ENCODE measurements around the gene FERMT3. TPM values are rescaled to one million over a fixed set of nuclear protein-coding genes. Genes with fewer than 3 reads are reported as not detected.
"Not testable (repeated sequence)": the region's sequence is repeated elsewhere in the genome, so short reads cannot be mapped to it uniquely, and the experiment has no call there.

FERMT3 gene
- 10 to 100 TPM in 3 of 4 donors, 1 to 10 TPM in 1; 5.9 to 17.5 (median 12.3) TPM for total RNA-seq
- 5.2 TPM for polyA plus RNA-seq
- long read RNA-seq, donor 1, partial matches to known transcripts: 6 of 14 reads
- long read RNA-seq, donor 1, other reads (novel, unspliced or antisense): 6 of 14 reads
- long read RNA-seq, donor 2, partial matches to known transcripts: 1 of 3 reads
- long read RNA-seq, donor 2, other reads (novel, unspliced or antisense): 0 of 3 reads
- long read RNA-seq, donor 3, transcript FERMT3-202 (15 exons, 2,481 nt): major isoform, 12 of 28 reads
- long read RNA-seq, donor 3, partial matches to known transcripts: 5 of 28 reads
- long read RNA-seq, donor 3, other reads (novel, unspliced or antisense): 11 of 28 reads
- long read RNA-seq, donor 4, partial matches to known transcripts: 1 of 5 reads
- long read RNA-seq, donor 4, other reads (novel, unspliced or antisense): 4 of 5 reads

DNA sequence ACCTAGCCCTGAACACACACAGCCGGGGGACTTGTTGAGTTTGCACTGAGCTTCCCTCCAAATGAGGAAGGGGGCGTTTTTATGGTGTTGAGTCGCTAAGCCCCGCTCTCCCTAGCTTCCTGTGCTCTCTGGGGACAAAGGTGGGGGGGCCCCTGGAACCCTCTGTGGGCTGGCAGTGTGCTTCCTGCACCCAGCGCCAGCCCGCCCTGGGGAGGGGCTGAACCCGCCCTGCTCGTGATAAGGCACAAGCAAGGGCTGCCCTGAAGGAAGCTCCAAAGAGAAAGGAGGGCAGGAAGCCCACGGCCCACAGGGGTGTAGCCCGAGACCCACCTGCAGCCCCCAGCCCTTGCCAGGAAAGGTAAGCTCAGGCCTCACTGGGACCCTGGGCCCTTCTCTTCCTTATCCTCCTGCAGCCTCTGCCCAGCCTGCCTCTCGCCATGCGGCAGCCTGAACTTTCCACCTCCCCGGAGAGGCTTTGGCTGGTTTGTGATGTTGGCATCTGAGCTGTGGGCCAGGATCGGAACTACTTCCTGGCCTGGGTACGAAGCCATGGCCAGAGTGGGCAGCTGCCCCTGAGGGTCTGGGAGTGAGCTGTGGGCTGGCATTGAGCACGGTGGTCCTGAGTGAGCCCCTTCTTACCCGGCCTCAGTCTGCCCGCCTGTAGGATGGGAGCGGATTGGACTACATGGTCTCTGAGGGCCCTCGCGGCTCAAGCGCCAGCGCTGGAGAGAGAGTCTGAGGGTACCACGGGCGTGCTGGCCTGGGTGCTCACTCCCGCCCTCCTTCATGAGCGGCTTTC lies at the start of gene FERMT3:
Gene FERMT3, plus strand, starts transcription at position 265 of the 799 bp plus-strand sequence. CDS start 644 bp downstream, outside the sequence.
- Histone ChIP-seq H3K4me1 (ENCODE audit: control insufficient read depth, insufficient read depth, low read length) (no peaks in the 10 kb centered on the region), H3K27ac (ENCODE audit: low read length) (peak within 1 kb of the TSS; percentile 73), H3K27me3 (ENCODE audit: control insufficient read depth, insufficient read depth) (no peaks in the 10 kb centered on the region), H3K9me3 (ENCODE audit: control insufficient read depth, low read length) (no peaks in the 10 kb centered on the region), H3K4me3 (ENCODE audit: low read length) (peak within 1 kb of the TSS; percentile 13)
- intact Hi-C loops (cut with DNase I): loop anchor here in 1 of 4 donors (2.0 to 5.0 kb wide), 2 partner anchors 44 to 96 kb away; partner anchors contain the start of genes CATSPERZ and PLCB3
- 68% methylated on average over 27 of the region's 27 CpGs for WGBS
- peak; percentile 44 to 56 for ATAC-seq
- peak; percentile 74 to 91 (median 88) for DNase-seq

DNA sequence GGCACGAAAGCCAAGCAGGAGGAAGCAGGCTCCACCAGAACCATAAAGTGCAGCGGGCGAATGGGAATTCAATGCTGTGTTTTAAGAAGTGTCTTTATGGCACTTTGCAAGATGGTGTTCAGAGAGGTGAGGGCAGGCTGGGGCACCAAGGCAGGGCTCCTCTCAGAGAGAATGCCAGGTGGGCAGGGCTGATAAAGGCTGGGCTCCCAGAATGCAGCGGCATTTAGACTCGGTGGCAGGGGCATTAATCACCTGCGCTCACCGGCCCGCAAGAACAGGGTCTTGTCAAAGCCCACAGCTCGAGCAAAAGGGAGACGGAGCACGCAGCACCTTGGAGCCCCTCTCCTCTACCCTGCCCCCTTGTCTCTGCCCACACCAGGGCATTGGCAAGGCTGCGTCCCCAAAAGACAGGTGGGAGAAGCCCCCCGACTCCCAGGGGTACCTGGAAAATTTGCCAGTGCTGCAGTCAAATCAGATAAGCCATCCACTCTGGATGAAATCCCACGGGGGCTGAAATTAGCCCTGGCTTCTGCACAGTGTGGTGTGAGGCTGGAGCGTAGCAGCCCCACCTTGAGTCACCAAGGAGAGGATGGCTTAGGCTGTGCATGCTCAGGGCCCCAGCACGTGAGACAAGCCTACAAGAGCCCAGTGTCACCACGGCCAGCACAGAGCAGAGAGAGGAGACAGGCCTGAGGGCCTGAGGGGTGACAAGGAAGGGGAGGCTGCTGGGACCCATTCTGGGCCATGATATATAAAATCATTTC lies 48.7 kb upstream of the FERMT3 start:
- intact Hi-C loops (cut with DNase I): loop anchor here in 1 of 4 donors (10.0 kb wide), 1 partner anchor 323 kb away; the partner anchor contains the start of gene MARK2
- H3K9me3 ChIP-seq (ENCODE audit: control insufficient read depth, low read length): no peaks in the 10 kb centered on the region
- no peaks in the 10 kb centered on the region for H3K4me1 ChIP-seq (ENCODE audit: control insufficient read depth, insufficient read depth, low read length)
- H3K27ac ChIP-seq (ENCODE audit: low read length): no peak overlapping the region
- H3K27me3 ChIP-seq (ENCODE audit: control insufficient read depth, insufficient read depth): no peaks in the 10 kb centered on the region
- ATAC-seq (no peak), DNase-seq (peak in 1 of 3 donors; percentile 35)
- WGBS: 91% methylated on average over 17 of the region's 17 CpGs
- H3K4me3 ChIP-seq (ENCODE audit: low read length): no peak overlapping the region

DNA sequence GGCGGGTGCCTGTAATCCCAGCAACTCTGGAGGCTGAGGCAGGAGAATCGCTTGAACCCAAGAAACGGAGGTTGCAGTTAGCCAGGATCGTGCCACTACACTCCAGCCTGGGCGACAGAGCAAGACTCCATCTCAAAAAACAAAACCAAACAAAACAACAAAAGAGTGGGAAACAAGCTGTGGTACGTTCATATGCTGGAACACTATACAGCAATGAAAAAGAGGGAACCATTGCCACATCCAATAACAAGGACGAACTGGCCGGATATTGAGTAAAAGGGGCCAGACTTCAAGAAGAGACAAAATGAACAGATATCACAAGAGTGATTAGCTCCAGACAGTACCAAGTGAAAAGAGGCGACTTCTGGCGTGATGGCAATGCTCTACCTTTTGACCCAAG lies 45.5 kb upstream of the FERMT3 start:
- intact Hi-C loops (cut with DNase I): no loop called here
- WGBS: 98% methylated on average over 10 of the region's 10 CpGs
- Histone ChIP-seq H3K9me3 (ENCODE audit: control insufficient read depth, low read length) (no peaks in the 10 kb centered on the region), H3K4me1 (ENCODE audit: control insufficient read depth, insufficient read depth, low read length) (no peaks in the 10 kb centered on the region), H3K27ac (ENCODE audit: low read length) (no peak overlapping the region), H3K27me3 (ENCODE audit: control insufficient read depth, insufficient read depth) (no peaks in the 10 kb centered on the region), H3K4me3 (ENCODE audit: low read length) (no peak overlapping the region)
- DNase-seq (no peak), ATAC-seq (no peak)

DNA sequence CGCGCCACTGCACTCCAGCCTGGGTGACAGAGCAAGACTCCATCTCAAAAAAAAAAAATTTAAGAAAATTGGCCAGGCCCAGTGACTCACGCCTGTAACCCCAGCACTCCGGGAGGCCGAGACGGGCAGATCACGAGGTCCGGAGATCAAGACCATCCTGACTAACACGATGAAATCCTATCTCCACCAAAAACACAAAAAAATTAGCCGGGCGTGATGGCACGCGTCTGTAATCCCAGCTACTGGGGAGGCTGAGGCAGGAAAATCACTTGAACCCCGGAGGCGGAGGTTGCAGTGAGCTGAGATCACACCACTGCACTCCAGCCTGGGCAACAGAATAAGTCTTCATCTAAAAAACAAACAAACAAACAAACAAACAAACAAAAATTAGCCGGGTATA lies 43.8 kb upstream of the FERMT3 start:
- DNase-seq; H3K27ac ChIP-seq (ENCODE audit: low read length); H3K9me3 ChIP-seq (ENCODE audit: control insufficient read depth, low read length); H3K27me3 ChIP-seq (ENCODE audit: control insufficient read depth, insufficient read depth); intact Hi-C loops (cut with DNase I); H3K4me3 ChIP-seq (ENCODE audit: low read length); H3K4me1 ChIP-seq (ENCODE audit: control insufficient read depth, insufficient read depth, low read length); ATAC-seq: not testable (repeated sequence)
- 90% methylated on average over 16 of the region's 16 CpGs for WGBS

GRCh38 chr11:64163951-64164350 lies 42.6 kb upstream of the FERMT3 start:
- no peaks in the 10 kb centered on the region for H3K4me1 ChIP-seq (ENCODE audit: control insufficient read depth, insufficient read depth, low read length)
- H3K4me3 ChIP-seq (ENCODE audit: low read length): no peak overlapping the region
- intact Hi-C loops (cut with DNase I): no loop called here
- 95% methylated on average over 5 of the region's 5 CpGs for WGBS
- no peaks in the 10 kb centered on the region for H3K9me3 ChIP-seq (ENCODE audit: control insufficient read depth, low read length)
- no peaks in the 10 kb centered on the region for H3K27me3 ChIP-seq (ENCODE audit: control insufficient read depth, insufficient read depth)
- no peak overlapping the region for H3K27ac ChIP-seq (ENCODE audit: low read length)
- no peak for ATAC-seq
- DNase-seq: no peak

DNA sequence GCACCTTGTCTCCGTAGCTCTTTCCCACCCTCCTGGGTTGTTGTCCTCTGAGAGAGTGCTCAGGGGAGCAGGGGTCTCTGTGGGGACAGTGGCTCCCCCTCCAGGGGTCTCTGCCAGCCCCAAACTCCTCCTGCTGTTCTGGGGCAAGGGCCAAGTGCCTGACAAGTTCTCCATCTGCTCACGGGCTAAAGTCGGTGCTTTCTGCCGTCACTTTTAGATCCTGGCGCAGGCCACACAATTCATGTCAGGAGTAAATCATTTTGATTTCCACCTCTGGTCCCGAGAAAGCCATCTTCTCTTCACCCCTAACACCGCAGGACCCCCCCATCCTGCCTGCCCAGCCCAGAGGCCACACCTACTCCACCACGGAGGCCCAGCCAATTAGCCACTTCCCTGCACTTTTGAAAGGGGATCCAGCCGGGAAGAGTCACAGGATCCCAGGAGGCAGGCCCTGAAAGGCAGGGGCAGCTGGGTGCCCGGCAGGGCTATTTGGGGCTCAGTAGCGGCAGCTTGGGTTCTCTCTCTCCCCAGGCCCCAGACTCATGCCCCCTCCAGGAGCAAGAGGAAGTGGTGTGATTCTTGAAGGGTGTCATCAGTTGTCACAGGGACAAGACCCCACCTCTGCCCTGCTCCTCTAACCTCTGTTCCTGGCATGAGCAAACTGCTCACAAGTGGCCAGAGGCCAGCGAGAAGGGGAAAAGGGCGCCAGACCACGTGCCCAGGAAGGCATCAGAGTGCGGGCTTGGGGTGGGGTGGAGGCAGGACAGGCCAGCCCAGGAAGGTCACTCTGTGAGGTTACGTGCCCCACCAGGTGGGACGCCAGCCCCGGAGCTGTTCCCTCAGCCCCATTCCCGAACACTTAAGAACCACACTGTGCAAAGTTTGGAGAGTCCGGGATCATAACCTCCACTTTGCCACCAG lies 41.9 kb upstream of the FERMT3 start:
- no peaks in the 10 kb centered on the region for H3K4me1 ChIP-seq (ENCODE audit: control insufficient read depth, insufficient read depth, low read length)
- intact Hi-C loops (cut with DNase I): no loop called here
- H3K27me3 ChIP-seq (ENCODE audit: control insufficient read depth, insufficient read depth): no peaks in the 10 kb centered on the region
- peak in 2 of 3 donors; percentile 72 to 80 for DNase-seq
- 46% methylated on average over 20 of the region's 20 CpGs for WGBS
- peak; percentile 34 to 40 for ATAC-seq
- H3K4me3 ChIP-seq (ENCODE audit: low read length): peak overlapping the region; percentile 86
- H3K9me3 ChIP-seq (ENCODE audit: control insufficient read depth, low read length): no peaks in the 10 kb centered on the region
- H3K27ac ChIP-seq (ENCODE audit: low read length): peak overlapping the region; percentile 33

DNA sequence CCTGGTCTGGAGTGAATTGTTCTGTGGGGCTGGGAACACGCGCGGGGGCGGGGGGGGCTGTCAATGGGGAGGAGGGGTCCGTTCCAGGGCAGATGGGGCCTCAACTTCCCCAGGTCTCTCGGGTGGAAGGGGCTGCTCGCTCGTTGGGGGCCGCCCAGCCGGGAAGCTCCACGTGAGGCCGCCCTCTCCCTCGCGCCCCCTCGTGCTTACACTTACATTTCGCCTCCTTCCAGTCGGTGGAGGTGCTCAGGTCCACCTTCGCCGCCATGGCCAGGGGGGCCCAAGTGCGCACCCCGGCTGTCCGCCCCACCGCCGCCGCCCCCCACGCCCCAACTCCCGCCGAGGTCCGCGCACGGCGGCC lies 41.1 kb upstream of the FERMT3 start:
- DNase-seq (peak in 1 of 3 donors; percentile 70), ATAC-seq (peak in 1 of 2 donors; percentile 5)
- no peak overlapping the region for H3K27ac ChIP-seq (ENCODE audit: low read length)
- intact Hi-C loops (cut with DNase I): no loop called here
- H3K4me1 ChIP-seq (ENCODE audit: control insufficient read depth, insufficient read depth, low read length): no peaks in the 10 kb centered on the region
- H3K4me3 ChIP-seq (ENCODE audit: low read length): peak overlapping the region; percentile 86
- H3K27me3 ChIP-seq (ENCODE audit: control insufficient read depth, insufficient read depth): no peaks in the 10 kb centered on the region
- no peaks in the 10 kb centered on the region for H3K9me3 ChIP-seq (ENCODE audit: control insufficient read depth, low read length)
- WGBS: under 1% methylated on average over 32 of the region's 32 CpGs

GRCh38 chr11:64165842-64166635 lies 40.5 kb upstream of the FERMT3 start, which contains the start of gene MACROD1:
MACROD1 (minus strand) TSS chr11:64166113; CDS start chr11:64165994, 119 bp downstream.
- no peaks in the 10 kb centered on the region for H3K4me1 ChIP-seq (ENCODE audit: control insufficient read depth, insufficient read depth, low read length)
- intact Hi-C loops (cut with DNase I): no loop called here
- no peaks in the 10 kb centered on the region for H3K27me3 ChIP-seq (ENCODE audit: control insufficient read depth, insufficient read depth)
- DNase-seq: peak; percentile 88 to 96 (median 93)
- H3K4me3 ChIP-seq (ENCODE audit: low read length): peak within 1 kb of the TSS; percentile 86
- H3K9me3 ChIP-seq (ENCODE audit: control insufficient read depth, low read length): no peaks in the 10 kb centered on the region
- peak; percentile 92 to 94 for ATAC-seq
- H3K27ac ChIP-seq (ENCODE audit: low read length): peak within 1 kb of the TSS; percentile 33
- 1% methylated on average over 92 of the region's 92 CpGs for WGBS

DNA sequence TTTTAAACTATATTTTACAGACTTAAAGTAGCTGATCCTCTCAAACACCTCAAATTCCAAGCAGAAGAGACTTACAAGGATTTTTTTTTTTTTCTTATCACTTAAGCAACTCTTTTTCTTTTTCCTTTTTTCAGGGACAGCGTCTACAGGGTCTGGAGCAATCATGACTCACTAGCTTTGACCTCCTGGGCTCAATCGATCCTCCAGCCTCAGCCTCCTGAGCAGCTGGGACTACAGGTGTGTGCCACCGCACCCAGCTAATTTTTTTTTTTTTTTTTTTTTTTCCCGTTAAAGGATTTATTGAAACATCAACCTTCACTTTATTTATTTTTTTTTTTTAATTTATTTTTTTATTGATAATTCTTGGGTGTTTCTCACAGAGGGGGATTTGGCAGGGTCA lies 36.1 kb upstream of the FERMT3 start:
- Histone ChIP-seq H3K27ac (ENCODE audit: low read length) (no peak overlapping the region), H3K27me3 (ENCODE audit: control insufficient read depth, insufficient read depth) (no peaks in the 10 kb centered on the region), H3K9me3 (ENCODE audit: control insufficient read depth, low read length) (no peaks in the 10 kb centered on the region), H3K4me3 (ENCODE audit: low read length) (no peak overlapping the region), H3K4me1 (ENCODE audit: control insufficient read depth, insufficient read depth, low read length) (no peaks in the 10 kb centered on the region)
- 84% methylated on average over 4 of the region's 4 CpGs for WGBS
- no peak for DNase-seq
- no peak for ATAC-seq
- intact Hi-C loops (cut with DNase I): no loop called here

All from right cardiac atrium (tissue), 5 donors.